Type B pancreatic cell (in vitro differentiated cells): Measurements from ENCODE around the gene CEP250. TPM values are rescaled to one million over a fixed set of nuclear protein-coding genes. Genes with fewer than 3 reads are reported as not detected.

Source experiments
- DNase-seq: peaks from one replicate; pipeline ENCODE4 v3.0.0; 2021; ENCODE audit warnings: mixed read lengths; ENCODE audit not compliant: unreplicated experiment; ENCODE audit errors: extremely low spot score
- H3K27ac Mint-ChIP-seq: 2 replicates; pipeline ENCODE4 v1.8.0; 2021; ENCODE audit warnings: mild to moderate bottlenecking, mixed read lengths
- H3K27me3 Mint-ChIP-seq: 2 replicates; pipeline ENCODE4 v1.8.0; 2021; ENCODE audit warnings: mixed read lengths
- H3K36me3 Mint-ChIP-seq: 2 replicates; pipeline ENCODE4 v1.8.0; 2021; ENCODE audit warnings: mixed read lengths
- H3K4me1 Mint-ChIP-seq: one replicate; pipeline ENCODE4 v1.8.0; 2021; ENCODE audit warnings: mixed read lengths; ENCODE audit not compliant: unreplicated experiment
- H3K4me3 Mint-ChIP-seq: 2 replicates; pipeline ENCODE4 v1.8.0; 2021; ENCODE audit warnings: mild to moderate bottlenecking, mixed read lengths
- H3K9me3 Mint-ChIP-seq: 2 replicates; pipeline ENCODE4 v1.8.0; 2021; ENCODE audit warnings: mixed read lengths
- total RNA-seq: library from RNA; stranded (reverse); gene quantifications from 2 replicates; pipeline ENCODE4 v1.2.1, GENCODE V29; 2021; ENCODE audit warnings: low replicate concordance
- TF ChIP-seq, protein P1 (sequence below): fragments of 200-600 bp; sonication (generic); conservative IDR thresholded peaks from 2 replicates; pipeline ENCODE4 v1.5.0; 2021; ENCODE audit warnings: antibody characterized with exemption, mild to moderate bottlenecking

Gene CEP250
- total RNA-seq, 1 donor from 2014 or later, result 57.1 TPM

DNA sequence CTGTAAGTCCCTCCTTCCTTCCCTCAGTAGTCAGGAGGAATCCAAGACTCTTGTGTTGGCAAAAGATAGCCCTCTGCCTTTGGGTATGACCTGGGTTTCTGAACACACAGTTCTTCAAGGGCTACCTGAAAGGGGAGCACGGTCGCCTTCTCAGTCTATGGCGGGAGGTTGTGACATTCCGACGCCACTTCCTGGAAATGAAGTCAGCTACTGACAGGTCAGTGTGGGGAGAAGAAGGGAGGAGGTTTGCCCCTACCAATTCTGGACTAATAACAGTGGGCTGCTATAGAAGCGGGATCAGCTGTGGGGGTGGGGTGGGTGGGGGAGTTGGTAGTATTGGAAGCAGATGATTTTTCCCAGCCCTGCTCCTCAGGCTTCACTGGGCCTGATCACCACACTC lies 11.5 kb downstream of the CEP250 start:
- no peaks in the 10 kb centered on the region for H3K27me3 Mint-ChIP-seq
- H3K4me1 Mint-ChIP-seq, result peaks cover 32% of the 10 kb centered on the region
- TF ChIP-seq, protein P1, sequence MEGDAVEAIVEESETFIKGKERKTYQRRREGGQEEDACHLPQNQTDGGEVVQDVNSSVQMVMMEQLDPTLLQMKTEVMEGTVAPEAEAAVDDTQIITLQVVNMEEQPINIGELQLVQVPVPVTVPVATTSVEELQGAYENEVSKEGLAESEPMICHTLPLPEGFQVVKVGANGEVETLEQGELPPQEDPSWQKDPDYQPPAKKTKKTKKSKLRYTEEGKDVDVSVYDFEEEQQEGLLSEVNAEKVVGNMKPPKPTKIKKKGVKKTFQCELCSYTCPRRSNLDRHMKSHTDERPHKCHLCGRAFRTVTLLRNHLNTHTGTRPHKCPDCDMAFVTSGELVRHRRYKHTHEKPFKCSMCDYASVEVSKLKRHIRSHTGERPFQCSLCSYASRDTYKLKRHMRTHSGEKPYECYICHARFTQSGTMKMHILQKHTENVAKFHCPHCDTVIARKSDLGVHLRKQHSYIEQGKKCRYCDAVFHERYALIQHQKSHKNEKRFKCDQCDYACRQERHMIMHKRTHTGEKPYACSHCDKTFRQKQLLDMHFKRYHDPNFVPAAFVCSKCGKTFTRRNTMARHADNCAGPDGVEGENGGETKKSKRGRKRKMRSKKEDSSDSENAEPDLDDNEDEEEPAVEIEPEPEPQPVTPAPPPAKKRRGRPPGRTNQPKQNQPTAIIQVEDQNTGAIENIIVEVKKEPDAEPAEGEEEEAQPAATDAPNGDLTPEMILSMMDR, result no peak
- H3K27ac Mint-ChIP-seq, result peak overlapping the region; percentile 59
- no peaks in the 10 kb centered on the region for H3K9me3 Mint-ChIP-seq
- no peak overlapping the region for H3K4me3 Mint-ChIP-seq
- peaks cover 37% of the 10 kb centered on the region for H3K36me3 Mint-ChIP-seq
- no peak for DNase-seq

DNA sequence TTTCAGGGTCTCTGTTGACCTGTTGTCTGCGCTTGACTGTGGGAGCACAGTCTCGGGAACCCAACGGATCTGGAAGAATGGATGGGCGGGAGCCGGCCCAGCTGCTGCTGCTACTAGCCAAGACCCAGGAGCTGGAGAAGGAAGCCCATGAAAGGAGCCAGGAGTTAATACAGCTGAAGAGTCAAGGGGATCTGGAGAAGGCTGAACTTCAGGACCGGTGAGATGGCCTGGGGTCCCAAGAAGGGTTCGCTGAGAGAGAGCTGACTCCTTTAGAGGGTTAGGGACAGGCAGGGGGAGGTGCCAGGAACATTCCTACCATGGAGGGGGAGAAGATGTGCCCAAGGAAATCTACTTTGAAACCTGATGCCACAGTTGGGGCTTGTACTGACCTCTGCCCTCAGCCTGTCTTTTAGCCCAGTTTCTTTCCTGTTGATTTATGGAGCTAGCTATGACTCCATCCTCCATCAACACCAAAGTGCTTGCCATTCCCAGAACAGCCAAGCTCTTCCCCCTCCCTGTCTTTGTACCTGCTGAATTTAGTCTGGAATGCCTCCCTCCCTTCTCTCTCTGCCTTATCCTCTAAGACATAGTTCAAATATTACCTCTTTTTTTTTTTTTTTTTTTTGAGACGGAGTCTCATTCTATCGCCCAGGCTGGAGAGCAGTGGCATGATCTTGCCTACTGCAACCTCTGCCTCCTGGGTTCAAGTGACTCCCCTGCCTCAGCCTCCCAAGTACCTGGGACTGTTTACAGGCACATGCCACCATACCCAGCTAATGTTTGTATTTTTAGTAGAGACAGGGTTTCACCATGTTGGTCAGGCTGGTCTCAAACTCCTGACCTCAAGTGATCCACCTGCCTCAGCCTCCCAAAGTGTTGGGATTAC lies 12.2 kb downstream of the CEP250 start:
- DNase-seq, result no peak
- peak overlapping the region; percentile 59 for H3K27ac Mint-ChIP-seq

GRCh38 chr20:35468671-35469334 lies 13.4 kb downstream of the CEP250 start:
- Mint-ChIP-seq H3K27ac (no peak overlapping the region), H3K9me3 (no peaks in the 10 kb centered on the region), H3K36me3 (peaks cover 29% of the 10 kb centered on the region), H3K27me3 (no peaks in the 10 kb centered on the region), H3K4me1 (peaks cover 28% of the 10 kb centered on the region), H3K4me3 (no peak overlapping the region)
- DNase-seq, result no peak
- TF ChIP-seq, protein P1, result no peak

More for the DNA sequence above, 12.2 kb downstream of the CEP250 start:
- H3K36me3 Mint-ChIP-seq, result peaks cover 33% of the 10 kb centered on the region
- H3K4me3 Mint-ChIP-seq, result peak overlapping the region; percentile 73
- no peaks in the 10 kb centered on the region for H3K9me3 Mint-ChIP-seq
- H3K27me3 Mint-ChIP-seq, result no peaks in the 10 kb centered on the region
- TF ChIP-seq, protein P1, result no peak
- H3K4me1 Mint-ChIP-seq, result peaks cover 32% of the 10 kb centered on the region

GRCh38 chr20:35472209-35472608 lies 16.8 kb downstream of the CEP250 start:
- no peak overlapping the region for H3K4me3 Mint-ChIP-seq
- no peaks in the 10 kb centered on the region for H3K9me3 Mint-ChIP-seq
- TF ChIP-seq, protein P1, result no peak
- H3K4me1 Mint-ChIP-seq, result peaks cover 11% of the 10 kb centered on the region
- DNase-seq, result no peak
- no peaks in the 10 kb centered on the region for H3K27me3 Mint-ChIP-seq
- peaks cover 24% of the 10 kb centered on the region for H3K36me3 Mint-ChIP-seq
- H3K27ac Mint-ChIP-seq, result no peak overlapping the region

- no peak for DNase-seq
- H3K4me3 Mint-ChIP-seq, result no peak overlapping the region
Measured at GRCh38 chr20:35473684-35474083, 18.3 kb downstream of the CEP250 start.

More at GRCh38 chr20:35473684-35474083, 18.3 kb downstream of the CEP250 start:
- TF ChIP-seq, protein P1, result no peak
- no peaks in the 10 kb centered on the region for H3K27me3 Mint-ChIP-seq
- no peaks in the 10 kb centered on the region for H3K9me3 Mint-ChIP-seq
- H3K27ac Mint-ChIP-seq, result no peak overlapping the region
- no peaks in the 10 kb centered on the region for H3K4me1 Mint-ChIP-seq
- peaks cover 22% of the 10 kb centered on the region for H3K36me3 Mint-ChIP-seq
